ENCODE data around the gene PHLDA3.

- TF ChIP-seq CTCF (IDR thresholded peaks at IDR 0.05; ENCODE audit: low read depth, low read length, missing input control): no peak
- TF ChIP-seq TAF1 (conservative IDR thresholded peaks at IDR 0.05): no peak
- TF ChIP-seq YY1 (IDR thresholded peaks at IDR 0.05): no peak
- no peak for TF ChIP-seq FOXA1 (IDR thresholded peaks at IDR 0.05)
- no peak for TF ChIP-seq RXRA (IDR thresholded peaks at IDR 0.05)
- TF ChIP-seq REST (IDR thresholded peaks at IDR 0.05): no peak
- no peak for TF ChIP-seq MAX (IDR thresholded peaks at IDR 0.05)
- TF ChIP-seq EGR1 (IDR thresholded peaks at IDR 0.05; ENCODE audit: low read depth in 2 of 2): no peak
- no peak for TF ChIP-seq RAD21 (IDR thresholded peaks at IDR 0.05)
Observed at GRCh38 chr1:201473296-201473695, 4.3 kb upstream of the PHLDA3 start.
